HG03139 (cell line): ENCODE measurements around the gene ARID4B.
A peak's percentile ranks its signal among the peaks of the same experiment; 100 is the strongest.
"Not testable (repeated sequence)": the region's sequence is repeated elsewhere in the genome, so short reads cannot be mapped to it uniquely, and the experiment has no call there.

Experiments
- ATAC-seq: cut with Tn5 transposase; IDR thresholded peaks from one replicate; pipeline ENCODE4 v1.9.1; 2021; ENCODE audit not compliant: unreplicated experiment

Gene ARID4B

DNA sequence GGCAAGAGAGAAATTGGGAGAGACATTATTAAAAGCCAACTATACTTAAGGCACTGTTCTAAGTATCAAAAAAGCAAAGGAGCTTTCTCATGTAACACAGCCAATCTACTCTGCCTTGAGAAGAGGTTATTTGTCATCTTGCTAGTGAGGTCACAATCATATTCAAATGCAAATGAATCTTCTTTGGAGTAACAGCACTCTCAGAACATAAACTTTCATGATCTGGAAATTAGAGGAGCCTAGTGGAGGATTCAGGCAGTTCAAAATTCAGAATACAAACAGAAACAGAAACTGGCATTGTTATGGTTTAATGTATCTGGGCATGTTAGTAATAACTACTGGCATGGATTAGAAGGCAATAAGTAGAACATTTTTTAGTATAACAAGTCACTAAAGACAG is 57.4 kb downstream of the ARID4B start:
- no peak for ATAC-seq

DNA sequence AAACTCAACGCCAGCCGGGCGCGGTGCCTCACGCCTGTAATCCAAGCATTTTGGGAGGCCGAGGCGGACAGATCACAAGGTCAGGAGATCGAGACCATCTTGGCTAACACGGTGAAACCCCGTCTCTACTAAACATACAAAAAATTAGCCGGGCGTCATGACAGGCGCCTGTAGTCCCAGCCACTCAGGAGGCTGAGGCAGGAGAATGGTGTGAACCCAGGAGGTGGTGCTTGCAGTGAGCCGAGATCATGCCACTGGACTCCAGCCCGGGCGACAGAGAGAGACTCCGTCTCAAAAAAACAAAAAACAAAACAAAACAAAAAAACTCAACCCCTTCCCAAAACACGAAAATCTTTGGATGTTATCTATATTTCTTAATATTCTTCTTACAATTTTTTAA is 58.0 kb downstream of the ARID4B start:
- not testable (repeated sequence) for ATAC-seq

DNA sequence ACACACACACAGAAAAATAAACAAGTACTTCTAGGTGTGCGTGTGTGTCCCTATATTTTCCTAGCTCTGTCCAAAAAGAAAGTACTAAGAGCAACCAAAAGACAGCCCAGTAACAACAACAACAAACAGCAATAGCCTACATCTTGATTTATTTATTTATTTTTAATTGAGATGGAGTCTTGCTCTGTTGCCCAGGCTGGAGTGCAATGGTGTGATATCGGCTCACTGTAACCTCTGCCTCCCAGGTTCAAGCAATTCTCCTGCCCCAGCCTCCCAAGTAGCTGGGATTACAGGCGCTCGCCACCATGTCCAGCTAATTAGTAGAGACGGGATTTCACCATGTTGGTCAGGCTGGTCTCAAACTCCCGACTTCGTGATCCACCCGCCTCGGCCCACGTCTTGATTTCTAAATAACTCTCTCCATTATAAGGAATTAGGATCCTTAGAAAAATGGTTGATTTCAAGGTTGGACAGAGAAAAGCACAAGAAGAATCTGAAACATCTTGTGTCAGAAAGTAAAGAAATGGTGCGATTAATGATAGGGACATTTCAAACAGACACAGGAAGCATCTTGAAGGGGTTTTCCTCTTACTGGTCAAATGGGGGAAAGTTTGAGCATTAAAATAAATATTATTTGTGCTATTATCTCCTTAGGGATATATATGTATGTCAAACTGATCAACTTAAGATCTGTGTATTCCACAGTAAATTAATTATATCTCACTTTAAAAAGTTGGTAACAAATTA is 59.4 kb downstream of the ARID4B start:
- no peak for ATAC-seq

DNA sequence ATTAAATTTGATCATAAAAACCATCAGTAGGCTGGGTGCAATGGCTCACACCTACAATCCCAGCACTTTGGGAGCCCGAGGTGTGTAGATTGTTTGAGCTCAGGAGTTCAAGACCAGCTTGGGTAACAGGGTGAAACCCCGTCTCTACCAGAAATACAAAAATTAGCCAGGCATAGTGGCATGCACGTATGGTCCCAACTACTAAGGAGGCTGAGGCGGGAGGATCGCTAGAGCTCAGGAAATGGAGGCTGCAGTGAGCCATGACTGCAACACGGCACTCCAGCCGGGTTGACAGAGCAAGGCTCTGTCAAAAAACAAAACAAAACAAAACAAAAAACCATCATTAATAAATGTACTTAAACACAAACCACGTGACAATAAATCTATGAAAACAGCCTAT is 61.0 kb downstream of the ARID4B start:
- no peak for ATAC-seq

DNA sequence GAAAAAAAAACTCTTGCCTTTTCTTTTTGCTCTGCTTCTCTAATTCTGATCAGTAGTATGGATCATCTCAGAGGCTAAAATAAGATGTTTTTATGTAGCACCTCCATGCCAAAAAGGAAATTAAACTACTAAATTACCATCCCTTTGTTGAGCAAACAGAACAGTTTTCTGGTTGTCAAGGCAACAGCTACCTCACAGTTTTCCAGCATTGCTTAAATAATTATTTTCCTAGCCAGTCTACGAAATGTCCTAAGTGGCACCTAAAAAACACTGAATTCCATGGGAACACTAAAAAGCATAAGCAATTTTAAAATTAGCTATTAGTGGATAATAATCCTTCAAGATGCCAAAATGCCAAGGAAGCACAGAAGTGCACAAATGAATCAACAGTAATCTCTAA is 61.7 kb downstream of the ARID4B start:
- ATAC-seq = no peak

DNA sequence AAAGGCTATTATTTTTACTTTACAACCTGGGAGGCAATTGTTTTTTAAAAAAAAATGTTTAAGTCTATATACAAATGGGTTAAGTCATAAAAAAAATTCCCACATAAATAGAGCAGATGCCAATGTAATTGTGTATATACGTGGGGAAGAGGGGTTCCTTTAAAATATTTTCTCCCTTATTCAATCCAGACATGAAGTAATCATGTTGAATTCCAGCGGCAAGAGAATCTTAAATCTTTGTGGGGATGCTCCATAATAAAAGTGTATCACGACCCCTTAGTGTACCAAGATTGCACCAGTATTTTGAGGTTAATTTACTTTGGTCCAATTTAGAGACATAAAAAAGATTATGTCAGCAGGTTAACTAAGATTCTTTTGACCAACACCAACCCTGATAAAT is 62.1 kb downstream of the ARID4B start:
- ATAC-seq = no peak

DNA sequence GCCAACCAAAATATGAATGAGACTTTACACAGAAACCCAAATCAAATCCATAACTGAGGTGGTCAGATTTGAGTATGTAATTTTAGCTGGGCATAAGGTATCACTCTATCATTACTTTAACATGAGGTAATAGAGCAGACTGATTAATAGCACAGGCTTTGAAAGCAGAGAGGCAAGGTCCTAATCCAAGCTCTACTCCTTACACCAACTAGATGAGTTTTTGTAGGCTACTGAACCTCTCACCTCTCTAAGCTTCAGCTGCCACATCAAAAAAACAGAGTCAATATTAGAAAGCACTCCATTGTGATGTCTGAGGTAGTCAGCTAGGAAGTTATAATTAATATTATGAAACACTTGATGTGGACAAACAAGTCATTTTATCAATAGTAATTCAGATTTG is 63.7 kb downstream of the ARID4B start:
- no peak for ATAC-seq

DNA sequence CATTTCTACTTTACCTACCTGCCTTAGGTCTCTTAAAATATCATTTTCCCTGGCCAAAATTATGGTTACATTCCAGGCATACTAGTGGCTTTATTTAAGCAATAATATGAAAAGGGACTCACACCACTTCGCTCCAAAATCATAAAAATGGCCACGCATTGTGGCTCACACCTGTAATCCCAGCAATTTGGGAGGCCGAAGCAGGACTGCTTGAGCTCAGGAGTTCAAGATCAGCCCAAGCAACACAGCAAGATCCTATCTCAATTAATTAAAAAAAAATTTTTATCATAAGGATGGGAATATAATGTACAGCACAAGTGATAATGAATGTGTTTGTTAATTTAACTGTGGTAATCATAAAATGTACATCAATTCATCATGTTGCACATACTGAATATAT is 65.4 kb downstream of the ARID4B start:
- no peak for ATAC-seq

DNA sequence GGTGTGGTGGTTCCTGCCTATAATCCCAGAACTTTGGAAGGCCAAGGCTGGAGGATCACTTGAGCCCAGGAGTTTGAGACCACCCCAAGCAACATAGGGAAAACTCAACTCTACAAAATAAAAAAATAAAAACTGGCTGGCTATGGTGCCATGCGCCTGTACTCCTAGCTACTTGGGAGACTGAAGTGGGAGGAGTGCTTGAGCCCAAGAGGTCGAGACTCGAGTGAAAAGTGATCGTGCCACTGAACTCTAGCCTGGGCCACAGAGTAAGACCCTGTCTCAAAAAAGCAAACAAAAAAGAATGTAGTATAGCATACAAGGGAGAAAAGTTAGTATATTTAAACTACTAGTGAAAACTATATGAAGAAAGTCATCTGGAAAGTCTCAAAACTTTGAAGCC is 66.7 kb downstream of the ARID4B start:
- no peak for ATAC-seq

DNA sequence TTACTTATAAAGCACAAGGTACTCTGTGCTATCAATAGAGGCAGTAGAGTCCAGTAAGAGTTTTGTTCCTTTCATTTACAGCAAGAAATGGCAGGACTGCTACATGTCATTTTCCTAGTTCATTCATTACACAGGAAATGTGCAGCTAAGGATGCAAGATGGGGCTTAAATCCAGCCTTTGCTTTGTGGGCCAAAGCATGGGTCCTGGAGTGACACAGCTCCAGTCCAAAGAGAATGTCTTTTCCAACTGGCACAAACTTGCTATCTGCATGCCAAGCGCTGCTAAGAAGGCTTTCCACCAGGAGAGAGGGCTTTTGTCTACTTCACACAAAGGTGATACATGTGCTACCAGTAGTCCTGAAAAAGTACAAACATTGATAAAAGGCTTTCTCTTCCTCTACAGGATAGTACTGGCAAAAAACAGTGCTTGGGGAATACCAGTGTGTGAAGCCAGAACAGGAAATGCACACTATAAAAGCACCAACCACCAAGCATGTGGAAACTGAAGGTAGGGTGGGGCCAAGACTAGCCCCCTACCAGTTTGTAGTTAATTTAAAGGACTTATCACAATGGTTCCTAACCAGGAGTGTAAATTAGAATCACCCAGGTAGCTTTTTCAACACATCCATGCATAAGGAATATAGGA is 68.7 kb downstream of the ARID4B start:
- ATAC-seq = no peak

DNA sequence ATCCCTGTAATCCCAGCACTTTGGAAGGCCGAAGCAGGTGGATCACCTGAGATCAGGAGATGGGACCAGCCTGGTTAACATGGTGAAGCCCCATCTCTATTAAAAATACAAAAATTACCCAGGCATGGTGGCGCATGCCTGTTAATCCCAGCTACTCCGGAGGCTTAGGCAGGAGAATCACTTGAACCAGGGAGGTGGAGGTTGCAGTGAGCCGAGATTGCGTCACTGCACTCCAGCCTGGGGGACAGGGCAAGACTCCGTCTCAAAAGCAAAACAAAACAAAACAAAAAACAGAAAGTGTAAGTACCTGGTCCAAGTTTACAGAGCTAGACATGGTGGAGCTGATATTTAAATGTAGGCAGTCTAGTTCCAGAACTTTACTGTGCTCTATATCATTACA is 69.9 kb downstream of the ARID4B start:
- ATAC-seq = not testable (repeated sequence)

DNA sequence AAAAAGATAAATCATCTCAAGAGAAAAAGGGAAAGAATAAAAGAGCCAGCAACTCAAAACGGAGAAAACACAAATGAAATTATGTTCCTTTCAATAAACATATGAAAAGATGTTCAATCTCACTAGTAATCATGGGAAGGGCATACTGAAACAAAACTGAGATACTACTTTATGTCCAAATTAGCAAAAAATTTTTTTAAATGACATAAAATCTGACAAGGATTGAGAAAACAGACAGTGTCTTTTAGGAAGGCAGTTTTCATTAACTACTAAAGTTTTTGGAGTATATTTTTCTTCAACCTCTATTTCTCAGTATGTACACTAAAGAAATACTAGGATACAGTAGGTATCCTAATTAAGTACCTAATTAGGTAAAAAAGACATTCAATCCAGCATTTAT is 73.3 kb downstream of the ARID4B start:
- ATAC-seq = no peak

DNA sequence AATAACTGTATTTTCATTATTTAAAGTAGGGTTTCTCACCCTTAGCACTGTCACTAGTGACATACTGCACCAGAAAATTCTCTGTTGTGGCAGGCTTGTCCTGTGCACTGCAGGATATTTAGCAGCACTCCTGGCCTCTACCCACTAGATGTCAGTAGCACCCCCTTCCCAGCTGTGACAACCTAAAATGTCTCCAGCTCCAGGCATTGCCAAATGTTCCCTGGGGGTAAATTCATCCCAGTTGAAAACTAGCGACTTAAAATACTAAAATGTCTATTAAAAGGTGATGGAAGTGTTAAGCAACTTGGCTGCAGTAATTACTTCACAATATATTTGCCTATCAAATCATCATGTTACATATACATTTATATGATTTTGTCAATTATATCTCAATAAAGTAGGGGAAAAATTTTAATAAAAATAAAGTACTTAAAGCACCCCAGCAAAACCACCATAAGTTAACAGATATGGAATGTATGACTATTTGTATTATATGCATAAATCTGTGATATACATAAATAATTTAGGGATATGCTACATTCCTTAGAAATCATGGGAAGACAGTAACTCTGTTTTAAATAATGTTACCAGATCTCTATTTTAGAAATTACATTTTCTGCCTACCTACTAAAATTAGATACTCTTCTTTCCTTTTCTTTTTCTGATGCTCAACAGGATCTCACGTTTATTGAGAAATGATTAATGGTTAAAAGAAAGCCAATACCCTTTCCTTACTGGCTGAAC is 74.6 kb downstream of the ARID4B start:
- peak; percentile 54 for ATAC-seq

DNA sequence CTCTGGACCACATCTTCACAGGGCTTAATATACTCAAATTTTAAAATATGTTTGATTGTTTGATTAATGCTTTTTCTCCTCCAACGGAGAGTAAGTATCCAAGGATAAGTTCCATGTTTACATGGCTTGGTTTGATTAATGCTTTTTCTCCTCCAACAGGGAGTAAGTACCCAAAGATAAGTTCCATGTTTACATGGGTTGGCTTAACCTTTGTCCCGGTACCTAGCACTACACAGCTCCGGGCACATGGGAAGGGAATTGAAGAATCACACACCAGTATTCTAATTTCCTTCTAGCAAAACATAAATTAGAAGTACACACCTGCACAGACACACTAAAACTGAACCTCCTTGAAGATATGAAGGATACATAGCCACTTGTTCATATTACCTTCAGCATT is 77.5 kb downstream of the ARID4B start:
- no peak for ATAC-seq

DNA sequence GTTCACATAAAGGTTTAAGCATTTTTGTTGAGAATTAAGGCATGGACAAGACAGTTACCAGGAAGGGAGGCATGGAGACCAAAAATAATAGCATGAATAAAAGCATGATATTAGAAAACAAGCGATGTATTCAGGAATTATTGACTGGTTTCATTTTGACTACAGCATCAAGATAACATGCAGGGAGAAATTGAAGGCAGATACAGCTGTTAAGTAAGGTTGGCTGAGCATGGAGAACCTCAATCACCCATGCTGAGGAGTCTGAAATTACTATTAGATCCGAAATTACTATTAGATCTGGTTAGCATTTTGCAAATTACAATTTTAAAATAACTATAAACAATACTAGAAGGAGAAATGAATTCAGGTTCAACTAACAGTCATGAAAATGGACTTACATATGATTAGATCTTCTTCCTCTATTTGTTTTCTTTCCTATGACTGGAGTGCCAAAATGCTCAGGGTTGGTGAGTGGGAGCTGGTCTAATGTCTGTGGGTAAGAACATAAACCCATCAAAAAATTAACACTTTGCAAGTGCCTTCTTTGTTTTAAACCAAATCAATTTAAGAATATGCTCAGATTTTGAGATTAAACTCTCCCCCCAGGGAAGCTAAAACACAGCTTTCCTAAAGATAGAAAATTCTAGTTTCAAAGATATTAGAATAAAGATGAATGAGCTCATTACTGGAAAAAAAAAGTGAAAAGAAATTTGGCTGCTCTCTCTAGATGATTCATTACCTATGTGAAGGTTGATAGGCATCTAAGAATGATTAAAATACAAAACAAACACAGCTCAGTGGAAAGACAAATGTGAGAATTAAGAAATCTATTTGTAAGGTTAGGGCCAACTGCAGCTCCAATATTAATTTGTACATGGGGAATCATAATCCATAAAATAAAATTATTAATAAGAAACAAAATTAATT is 81.7 kb downstream of the ARID4B start:
- ATAC-seq = no peak

DNA sequence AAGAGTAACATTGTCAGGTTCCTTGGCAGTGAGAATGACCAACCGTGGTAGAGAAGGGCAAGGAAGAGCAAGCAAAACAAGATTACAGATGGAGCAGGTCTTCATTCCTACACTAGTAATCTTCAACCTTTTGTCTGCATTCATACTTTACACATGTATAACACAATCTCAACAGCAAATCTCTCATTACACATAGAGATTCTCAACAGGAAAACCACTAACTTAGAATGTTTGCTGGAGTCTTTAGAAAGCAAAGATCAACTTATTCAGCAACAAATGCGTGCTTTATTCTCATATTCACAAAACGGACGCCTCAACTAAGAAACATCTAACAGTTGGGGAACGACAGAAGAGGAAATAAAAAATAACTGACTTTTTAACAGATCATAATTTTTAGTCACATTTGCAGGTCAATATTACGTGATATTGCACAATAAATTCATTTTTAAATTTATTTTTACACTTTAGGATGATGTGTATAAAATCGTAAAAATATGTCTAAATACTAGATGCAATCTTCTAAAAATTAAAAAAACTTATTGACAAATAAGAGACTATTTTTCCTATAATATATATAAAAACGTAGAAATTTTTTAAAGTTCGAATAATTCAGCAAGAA is 82.9 kb downstream of the ARID4B start:
- no peak for ATAC-seq

DNA sequence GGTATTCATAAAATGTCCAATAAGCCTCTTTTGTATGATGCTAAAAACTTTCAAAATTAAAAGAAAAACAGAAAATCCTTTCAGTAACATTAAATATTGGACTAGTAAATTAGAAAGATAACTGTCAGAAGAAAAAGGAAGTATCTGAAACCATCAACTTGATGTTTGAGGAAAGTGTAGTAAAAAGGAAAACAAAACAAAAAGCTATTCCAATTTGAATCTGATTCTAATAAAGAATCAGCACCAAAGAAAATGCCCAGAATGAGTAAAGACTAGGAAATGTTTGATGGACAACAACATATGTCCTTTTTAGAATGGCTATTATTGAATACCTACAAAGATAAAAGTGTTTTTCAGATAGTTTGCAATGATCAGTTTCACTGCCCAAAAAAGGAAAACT is 87.0 kb downstream of the ARID4B start:
- ATAC-seq = no peak

DNA sequence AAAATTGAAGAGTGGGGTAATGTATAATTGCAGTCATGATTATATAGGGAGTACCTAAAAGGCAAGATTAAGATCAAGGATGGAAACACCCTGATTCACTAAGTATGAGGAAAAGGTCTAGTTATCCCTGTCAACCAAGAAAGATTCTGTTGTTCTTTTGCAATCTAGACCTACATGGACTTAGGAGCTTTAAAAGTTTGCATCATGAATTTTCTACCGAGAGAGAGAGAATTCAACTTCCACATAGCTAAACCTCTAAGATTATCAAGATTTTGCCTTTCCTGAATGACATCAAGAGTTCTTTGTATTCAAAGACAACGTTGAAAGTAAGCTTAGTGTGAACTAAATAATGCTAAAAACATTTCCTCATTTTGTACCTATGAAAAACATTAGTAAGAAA is 88.1 kb downstream of the ARID4B start:
- ATAC-seq = no peak

DNA sequence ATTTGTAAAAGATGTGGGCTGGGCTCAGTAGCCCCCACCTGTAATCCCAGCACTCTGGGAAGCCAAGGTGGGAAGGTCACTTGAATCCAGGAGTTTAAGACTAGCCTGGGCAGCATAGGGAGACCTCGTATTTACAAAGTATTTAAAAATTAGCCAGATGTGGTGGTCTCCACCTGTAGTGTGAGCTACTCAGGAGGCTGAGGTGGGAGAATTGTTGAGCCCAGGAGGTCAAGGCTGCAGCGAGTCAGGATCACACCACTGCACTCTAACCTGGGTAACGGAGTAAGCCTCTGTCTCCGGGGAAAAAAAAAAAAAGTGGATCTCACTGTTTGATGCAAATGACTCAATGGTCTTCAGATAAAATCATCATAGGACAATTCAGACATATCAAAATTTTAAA is 89.4 kb downstream of the ARID4B start:
- no peak for ATAC-seq

DNA sequence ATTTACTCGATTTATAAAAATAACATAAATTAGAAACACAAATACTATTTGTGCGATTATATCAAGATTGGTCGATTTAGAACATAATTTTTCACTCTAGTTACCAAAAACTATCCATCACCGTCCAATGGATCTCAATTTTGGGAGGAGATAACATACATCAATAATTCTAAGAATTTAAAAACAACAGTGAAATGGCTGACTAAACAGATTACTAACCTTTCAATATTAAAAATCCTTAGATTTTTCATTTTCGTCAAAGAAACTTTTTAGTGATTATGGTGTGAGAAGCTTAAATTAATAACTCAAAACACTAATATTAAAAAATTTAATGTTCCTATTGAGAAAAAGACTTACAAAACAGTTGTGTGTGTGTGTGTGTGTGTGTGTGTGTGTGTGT is 91.9 kb downstream of the ARID4B start:
- no peak for ATAC-seq

DNA sequence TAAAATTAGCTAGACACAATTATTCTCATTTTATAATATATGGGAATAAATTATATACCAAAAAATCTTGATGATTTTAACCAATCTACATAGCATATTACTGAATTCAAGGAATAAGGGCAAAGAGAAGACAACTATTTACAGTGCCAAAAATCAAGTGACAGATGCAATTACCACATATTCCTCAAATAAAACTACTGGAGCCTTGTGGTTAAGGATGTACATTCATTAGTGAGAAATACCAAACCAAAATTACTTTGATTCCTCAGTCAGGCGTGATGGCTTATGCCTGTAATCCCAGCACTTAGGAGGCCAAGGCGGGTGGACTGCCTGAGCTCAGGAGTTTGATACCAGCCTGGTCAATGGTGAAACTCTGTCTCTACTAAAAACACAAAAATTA is 98.1 kb downstream of the ARID4B start:
- no peak for ATAC-seq
